HEK293T (cell line): ENCODE data around the gene CDK5.
A peak's percentile ranks its signal among the peaks of the same experiment; 100 is the strongest.
"Not testable (repeated sequence)": the region's sequence is repeated elsewhere in the genome, so short reads cannot be mapped to it uniquely, and the experiment has no call there.

Experiments used
- CTCF ChIA-PET: fragments of 350-600 bp; formaldehyde crosslinking; extraction: SDS; loops from one replicate; lab custom pipeline; 2021; ENCODE audit warnings: antibody characterized with exemption, inconsistent platforms; lab: Yijun Ruan, JAX
- POLR2A ChIA-PET: fragments of 350-600 bp; formaldehyde crosslinking; extraction: SDS; loops from one replicate; lab custom pipeline; 2020; ENCODE audit warnings: antibody characterized with exemption, inconsistent platforms; lab: Yijun Ruan, JAX
- DNase-seq: peaks from one replicate; pipeline ENCODE4 v3.0.0; 2012; ENCODE audit warnings: mixed read lengths; ENCODE audit errors: extremely low spot score
- ARNT ChIP-seq: fragments of 450-650 bp; IDR thresholded peaks from 2 replicates; pipeline ENCODE4 v1.6.1; 2017; ENCODE audit warnings: mild to moderate bottlenecking
- BHLHE40 ChIP-seq: fragments of 450-650 bp; IDR thresholded peaks from 2 replicates; pipeline ENCODE4 v1.6.1; 2016; ENCODE audit warnings: mild to moderate bottlenecking, moderate library complexity, borderline replicate concordance
- CTBP1 ChIP-seq: fragments of 450-650 bp; IDR thresholded peaks from 2 replicates; pipeline ENCODE4 v1.6.1; 2016; ENCODE audit warnings: borderline replicate concordance
- ELF4 ChIP-seq: fragments of 450-650 bp; IDR thresholded peaks from 2 replicates; pipeline ENCODE4 v1.6.1; 2017; ENCODE audit warnings: antibody characterized with exemption
- FOXA1 ChIP-seq: fragments of 450-650 bp; IDR thresholded peaks from 2 replicates; pipeline ENCODE4 v1.6.1; 2016; ENCODE audit warnings: mild to moderate bottlenecking
- FOXK2 ChIP-seq: fragments of 450-650 bp; IDR thresholded peaks from 2 replicates; pipeline ENCODE4 v1.6.1; 2016; ENCODE audit warnings: mild to moderate bottlenecking
- FOXM1 ChIP-seq: fragments of 450-650 bp; IDR thresholded peaks from 2 replicates; pipeline ENCODE4 v1.6.1; 2017; ENCODE audit warnings: mild to moderate bottlenecking, borderline replicate concordance
- HDGF ChIP-seq: fragments of 450-650 bp; IDR thresholded peaks from 2 replicates; pipeline ENCODE4 v1.6.1; 2017; ENCODE audit warnings: antibody characterized with exemption, borderline replicate concordance
- L3MBTL2 ChIP-seq: fragments of 450-650 bp; conservative IDR thresholded peaks from 2 replicates; pipeline ENCODE4 v1.6.1; 2016; ENCODE audit warnings: mild to moderate bottlenecking
- LEF1 ChIP-seq: fragments of 450-650 bp; IDR thresholded peaks from 2 replicates; pipeline ENCODE4 v1.6.1; 2017; ENCODE audit warnings: mild to moderate bottlenecking, borderline replicate concordance
- NFRKB ChIP-seq: fragments of 450-650 bp; IDR thresholded peaks from 2 replicates; pipeline ENCODE4 v1.6.1; 2016; ENCODE audit warnings: mild to moderate bottlenecking, moderate library complexity
- SP1 ChIP-seq: fragments of 450-650 bp; IDR thresholded peaks from 2 replicates; pipeline ENCODE4 v1.6.1; 2017
- SUZ12 ChIP-seq: fragments of 450-650 bp; IDR thresholded peaks from 2 replicates; pipeline ENCODE4 v1.6.1; 2016; ENCODE audit warnings: mild to moderate bottlenecking
- TARDBP ChIP-seq: fragments of 450-650 bp; IDR thresholded peaks from 2 replicates; pipeline ENCODE4 v1.6.1; 2016
- ZNF384 ChIP-seq: fragments of 450-650 bp; IDR thresholded peaks from 2 replicates; pipeline ENCODE4 v1.6.1; 2016
- TF ChIP-seq, protein P1 (sequence below): fragments of 450-650 bp; IDR thresholded peaks from 2 replicates; pipeline ENCODE4 v1.6.1; 2016

CDK5 gene

DNA sequence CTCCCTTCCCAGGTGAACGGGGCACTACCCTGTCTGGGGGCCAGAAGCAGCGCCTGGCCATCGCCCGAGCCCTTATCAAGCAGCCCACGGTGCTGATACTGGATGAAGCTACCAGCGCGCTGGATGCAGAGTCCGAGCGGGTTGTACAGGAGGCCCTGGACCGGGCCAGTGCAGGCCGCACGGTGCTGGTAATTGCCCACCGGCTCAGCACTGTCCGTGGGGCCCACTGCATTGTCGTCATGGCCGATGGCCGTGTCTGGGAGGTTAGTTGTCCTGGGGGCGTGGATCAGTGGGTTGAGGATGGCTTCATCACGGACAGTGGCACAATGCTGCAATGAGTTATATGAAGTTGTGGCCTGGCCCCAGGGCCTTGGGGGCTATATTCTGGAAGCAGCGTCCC, 13.7 kb downstream of the CDK5 start:
- DNase-seq: no peak
- TF ChIP-seq CTBP1 (no peak), FOXM1 (no peak), NFRKB (no peak), HDGF (no peak), FOXA1 (no peak), TARDBP (no peak), ELF4 (no peak), BHLHE40 (no peak), SP1 (no peak), L3MBTL2 (no peak), SUZ12 (no peak)
- ChIA-PET POLR2A (interaction anchor here (1.7 kb wide), 1 partner anchor 183 kb away, joined by 4 read pairs; the partner anchor contains the start of gene ABCF2), CTCF (no interaction called here)

DNA sequence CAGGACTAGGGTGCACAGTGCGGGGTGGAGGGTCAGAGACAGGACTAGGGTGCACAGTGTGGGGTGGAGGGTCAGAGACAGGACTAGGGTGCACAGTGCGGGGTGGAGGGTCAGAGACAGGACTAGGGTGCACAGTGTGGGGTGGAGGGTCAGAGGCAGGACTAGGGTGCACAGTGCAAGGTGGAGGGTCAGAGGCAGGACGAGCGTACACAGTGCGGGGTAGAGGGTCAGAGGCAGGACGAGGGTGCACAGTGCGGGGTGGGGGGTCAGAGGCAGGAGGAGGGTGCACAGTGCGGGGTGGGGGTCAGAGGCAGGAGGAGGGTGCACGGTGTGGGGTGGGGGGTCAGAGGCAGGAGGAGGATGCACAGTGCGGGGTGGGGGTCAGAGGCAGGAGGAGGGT, 14.2 kb downstream of the CDK5 start:
- CTCF ChIA-PET, DNase-seq, POLR2A ChIA-PET: not testable (repeated sequence)

DNA sequence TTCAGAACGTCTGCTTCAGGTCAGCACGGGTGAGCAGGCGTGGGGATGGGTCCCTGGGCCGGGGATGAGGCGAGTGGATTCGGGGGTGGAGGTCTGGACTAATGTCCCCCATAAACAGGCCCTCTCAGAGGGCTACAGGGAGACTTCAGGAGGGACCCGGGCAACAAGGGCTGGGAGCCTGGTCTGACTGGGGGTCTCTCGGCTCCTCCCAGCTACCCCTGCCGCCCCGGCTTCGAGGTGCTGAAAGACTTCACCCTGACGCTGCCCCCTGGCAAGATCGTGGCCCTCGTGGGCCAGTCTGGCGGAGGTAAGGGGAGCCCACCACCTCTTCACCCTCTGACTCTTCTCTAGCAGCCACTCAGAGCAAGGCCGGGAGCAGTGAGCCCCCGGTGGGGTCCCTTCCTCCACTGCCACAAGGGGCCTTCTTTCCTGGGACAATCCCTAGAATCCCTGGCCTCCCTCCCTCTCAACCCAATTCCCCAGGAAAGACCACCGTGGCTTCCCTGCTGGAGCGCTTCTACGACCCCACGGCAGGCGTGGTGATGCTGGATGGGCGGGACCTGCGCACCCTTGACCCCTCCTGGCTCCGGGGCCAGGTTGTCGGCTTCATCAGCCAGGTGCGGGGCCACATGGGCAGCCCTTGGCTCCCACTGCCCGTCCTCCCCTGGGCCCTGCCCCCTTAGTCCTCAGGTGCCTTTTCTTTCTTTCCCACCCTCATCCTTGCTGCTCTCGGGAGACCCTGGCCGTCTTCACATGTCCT, 16.9 kb downstream of the CDK5 start:
- CTCF ChIA-PET: interaction anchor here (1.7 kb wide), 1 partner anchor 22 kb away, joined by 6 read pairs; no protein-coding TSS in a partner anchor
- POLR2A ChIA-PET: interaction anchor here (1.1 to 1.3 kb wide), 2 partner anchors 13 to 18 kb away, joined by 3 to 6 read pairs; partner anchors contain the start of gene ABCB8
- TF ChIP-seq FOXA1: no peak
- no peak for TF ChIP-seq ZNF384
- no peak for TF ChIP-seq NFRKB
- TF ChIP-seq ELF4: no peak
- no peak for TF ChIP-seq BHLHE40
- TF ChIP-seq SP1: no peak
- TF ChIP-seq FOXK2: no peak
- TF ChIP-seq LEF1: no peak
- TF ChIP-seq SUZ12: no peak

DNA sequence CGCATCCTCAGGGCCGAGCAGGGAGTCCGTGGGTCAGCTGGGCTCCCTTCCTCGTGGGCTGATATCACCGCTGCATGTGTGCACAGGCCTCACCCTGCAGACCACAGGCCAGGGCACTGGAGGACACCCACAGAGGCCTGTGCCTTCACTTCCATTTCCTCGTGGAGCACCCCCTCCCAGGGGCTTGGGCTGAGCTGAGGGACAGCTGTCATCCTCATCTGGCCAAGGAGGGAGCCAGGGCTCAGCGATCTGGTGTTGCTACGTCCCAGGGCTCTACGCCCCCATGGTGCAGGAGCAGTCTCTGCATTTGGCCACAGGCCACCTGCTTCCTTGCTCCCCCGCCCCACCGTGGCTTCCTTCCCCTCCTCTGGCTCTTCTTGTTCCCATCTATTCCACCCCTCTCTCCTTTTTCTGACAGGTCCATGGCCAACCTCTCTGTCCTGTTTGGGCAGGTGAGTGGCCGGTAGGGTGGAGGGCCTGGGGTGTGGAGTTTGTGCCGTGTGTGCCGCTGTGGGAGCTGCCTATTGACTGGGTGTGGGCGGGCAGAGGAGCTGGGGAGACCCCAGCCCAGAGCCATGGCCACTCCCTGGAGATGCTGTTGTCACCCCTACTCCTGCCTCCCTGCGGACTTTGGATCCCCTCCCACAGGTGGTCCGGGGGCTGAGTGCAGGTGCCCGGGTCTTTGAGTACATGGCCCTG, 17.7 kb downstream of the CDK5 start:
- no peak for TF ChIP-seq NFRKB
- no peak for TF ChIP-seq CTBP1
- TF ChIP-seq SP1: no peak
- no peak for TF ChIP-seq BHLHE40
- no peak for TF ChIP-seq ARNT
- no peak for TF ChIP-seq SUZ12
- TF ChIP-seq ELF4: no peak
- no peak for TF ChIP-seq FOXM1
- no peak for TF ChIP-seq FOXA1
- no peak for TF ChIP-seq L3MBTL2
- TF ChIP-seq LEF1: no peak
- TF ChIP-seq TARDBP: no peak
- TF ChIP-seq FOXK2: no peak
- TF ChIP-seq, protein P1, sequence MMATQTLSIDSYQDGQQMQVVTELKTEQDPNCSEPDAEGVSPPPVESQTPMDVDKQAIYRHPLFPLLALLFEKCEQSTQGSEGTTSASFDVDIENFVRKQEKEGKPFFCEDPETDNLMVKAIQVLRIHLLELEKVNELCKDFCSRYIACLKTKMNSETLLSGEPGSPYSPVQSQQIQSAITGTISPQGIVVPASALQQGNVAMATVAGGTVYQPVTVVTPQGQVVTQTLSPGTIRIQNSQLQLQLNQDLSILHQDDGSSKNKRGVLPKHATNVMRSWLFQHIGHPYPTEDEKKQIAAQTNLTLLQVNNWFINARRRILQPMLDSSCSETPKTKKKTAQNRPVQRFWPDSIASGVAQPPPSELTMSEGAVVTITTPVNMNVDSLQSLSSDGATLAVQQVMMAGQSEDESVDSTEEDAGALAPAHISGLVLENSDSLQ: no peak
- TF ChIP-seq ZNF384: no peak
- no peak for TF ChIP-seq HDGF
- POLR2A ChIA-PET: interaction anchor here (0.7 to 3.8 kb wide), 4 partner anchors 12 to 43 kb away, joined by 3 to 23 read pairs (median 5); partner anchors contain the start of genes ABCB8, SLC4A2 and TMUB1
- CTCF ChIA-PET: interaction anchor here (1.0 to 1.7 kb wide), 2 partner anchors 12 to 21 kb away, joined by 3 to 6 read pairs; partner anchors contain the start of gene ABCB8
- no peak for DNase-seq

More for the DNA sequence above, 16.9 kb downstream of the CDK5 start:
- no peak for DNase-seq

DNA sequence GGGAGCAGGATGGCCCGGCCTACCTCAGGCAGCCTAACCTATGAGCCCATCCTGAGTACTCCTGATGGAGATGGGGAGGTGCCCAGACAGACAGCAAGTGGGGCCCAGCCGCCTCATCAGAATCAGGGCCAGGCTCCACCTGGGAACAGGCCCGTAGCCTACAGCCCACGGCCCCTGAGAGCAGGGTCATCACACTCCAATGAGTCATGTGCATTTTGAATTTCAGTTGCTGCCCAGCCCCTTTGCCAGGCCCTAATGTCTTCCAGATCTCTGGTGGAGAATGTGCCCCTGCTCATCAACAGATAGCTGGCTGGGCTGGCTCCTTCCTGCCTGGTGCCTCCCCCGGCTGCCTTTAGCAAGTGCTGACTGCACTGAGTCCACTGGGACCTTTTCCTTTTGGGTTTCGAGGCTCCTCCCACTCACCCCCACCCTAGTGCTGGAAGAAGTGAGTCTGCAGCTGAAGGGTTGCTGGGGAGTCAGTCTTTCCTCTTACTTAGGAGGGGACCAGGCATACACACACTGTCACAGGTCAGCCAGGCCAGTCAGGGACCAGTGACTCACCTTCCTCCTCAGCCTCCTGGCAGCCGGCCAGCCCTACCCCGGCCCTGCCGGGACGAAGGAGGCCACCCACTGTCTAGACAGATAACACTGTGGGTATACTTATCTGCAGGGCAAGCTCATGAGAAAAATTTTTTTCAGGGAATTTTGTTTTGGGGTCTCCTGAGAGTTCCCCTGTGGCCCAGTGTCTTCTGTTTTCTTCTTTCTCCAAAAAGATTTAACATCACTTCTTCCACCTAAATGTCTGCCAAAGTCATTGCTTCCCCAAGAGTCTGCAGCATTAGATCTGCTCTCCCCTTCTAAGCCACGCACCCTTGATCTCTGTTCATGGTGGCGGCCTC, 18.5 kb downstream of the CDK5 start:
- no peak for TF ChIP-seq LEF1
- TF ChIP-seq TARDBP: no peak
- no peak for TF ChIP-seq BHLHE40
- TF ChIP-seq CTBP1: no peak
- TF ChIP-seq L3MBTL2: no peak
- TF ChIP-seq ZNF384: no peak
- no peak for TF ChIP-seq HDGF
- TF ChIP-seq, protein P1: no peak
- TF ChIP-seq ARNT: no peak
- no peak for TF ChIP-seq ELF4
- no peak for TF ChIP-seq SP1
- TF ChIP-seq FOXA1: no peak
- no peak for TF ChIP-seq FOXM1
- no peak for TF ChIP-seq FOXK2
- TF ChIP-seq NFRKB: no peak
- TF ChIP-seq SUZ12: no peak
- CTCF ChIA-PET: interaction anchor here (0.6 to 1.0 kb wide), 3 partner anchors 11 to 77 kb away, joined by 3 to 4 read pairs (median 3); partner anchors contain the start of gene ABCB8
- DNase-seq: peak; percentile 72
- POLR2A ChIA-PET: interaction anchor here (0.7 to 3.8 kb wide), 6 partner anchors 11 to 44 kb away, joined by 3 to 23 read pairs (median 4); partner anchors contain the start of genes ABCB8, FASTK, SLC4A2 and TMUB1
